WTC11 (cell line): ENCODE measurements around the gene WRAP73.

Source experiments
- ELF4 ChIP-seq: sonication (generic); formaldehyde crosslinking; IDR thresholded peaks from 2 replicates; pipeline ENCODE4 v1.8.1; 2022; ENCODE audit warnings: low read depth, mild to moderate bottlenecking, moderate library complexity, missing genetic modification reagents
- MAX ChIP-seq: sonication (generic); formaldehyde crosslinking; IDR thresholded peaks from 2 replicates; pipeline ENCODE4 v1.8.0; 2022; ENCODE audit warnings: mild to moderate bottlenecking, missing genetic modification reagents
- ZNF121 ChIP-seq: sonication (generic); formaldehyde crosslinking; IDR thresholded peaks from 2 replicates; pipeline ENCODE4 v1.8.0; 2023; ENCODE audit warnings: missing genetic modification reagents
- ZNF263 ChIP-seq: sonication (generic); formaldehyde crosslinking; IDR thresholded peaks from 2 replicates; pipeline ENCODE4 v1.8.1; 2022; ENCODE audit warnings: low read depth, mild to moderate bottlenecking, moderate library complexity, missing genetic modification reagents
- TF ChIP-seq, protein P1 (sequence below): fragments of 200-600 bp; IDR thresholded peaks from 2 replicates; pipeline ENCODE4 v1.8.0; 2022; ENCODE audit warnings: antibody characterized with exemption
- TF ChIP-seq, protein P2 (sequence below): sonication (generic); formaldehyde crosslinking; conservative IDR thresholded peaks from 2 replicates; pipeline ENCODE4 v1.8.1; 2023; ENCODE audit warnings: mild to moderate bottlenecking, low read depth, missing genetic modification reagents, moderate library complexity
- TF ChIP-seq, protein P3 (sequence below): sonication (generic); formaldehyde crosslinking; conservative IDR thresholded peaks from 2 replicates; pipeline ENCODE4 v1.8.1; 2022; ENCODE audit warnings: mild to moderate bottlenecking, missing genetic modification reagents
- TF ChIP-seq, protein P4 (sequence below): sonication (generic); formaldehyde crosslinking; IDR thresholded peaks from 2 replicates; pipeline ENCODE4 v1.8.1; 2022; ENCODE audit warnings: mild to moderate bottlenecking, moderate library complexity, missing genetic modification reagents

- TF ChIP-seq ELF4 (CRISPR knock-in tag) (no peak), ZNF263 (CRISPR knock-in tag) (no peak), MAX (CRISPR knock-in tag) (no peak), ZNF121 (CRISPR knock-in tag) (no peak)
- TF ChIP-seq, protein P1, sequence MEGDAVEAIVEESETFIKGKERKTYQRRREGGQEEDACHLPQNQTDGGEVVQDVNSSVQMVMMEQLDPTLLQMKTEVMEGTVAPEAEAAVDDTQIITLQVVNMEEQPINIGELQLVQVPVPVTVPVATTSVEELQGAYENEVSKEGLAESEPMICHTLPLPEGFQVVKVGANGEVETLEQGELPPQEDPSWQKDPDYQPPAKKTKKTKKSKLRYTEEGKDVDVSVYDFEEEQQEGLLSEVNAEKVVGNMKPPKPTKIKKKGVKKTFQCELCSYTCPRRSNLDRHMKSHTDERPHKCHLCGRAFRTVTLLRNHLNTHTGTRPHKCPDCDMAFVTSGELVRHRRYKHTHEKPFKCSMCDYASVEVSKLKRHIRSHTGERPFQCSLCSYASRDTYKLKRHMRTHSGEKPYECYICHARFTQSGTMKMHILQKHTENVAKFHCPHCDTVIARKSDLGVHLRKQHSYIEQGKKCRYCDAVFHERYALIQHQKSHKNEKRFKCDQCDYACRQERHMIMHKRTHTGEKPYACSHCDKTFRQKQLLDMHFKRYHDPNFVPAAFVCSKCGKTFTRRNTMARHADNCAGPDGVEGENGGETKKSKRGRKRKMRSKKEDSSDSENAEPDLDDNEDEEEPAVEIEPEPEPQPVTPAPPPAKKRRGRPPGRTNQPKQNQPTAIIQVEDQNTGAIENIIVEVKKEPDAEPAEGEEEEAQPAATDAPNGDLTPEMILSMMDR, result no peak
- TF ChIP-seq, protein P2, sequence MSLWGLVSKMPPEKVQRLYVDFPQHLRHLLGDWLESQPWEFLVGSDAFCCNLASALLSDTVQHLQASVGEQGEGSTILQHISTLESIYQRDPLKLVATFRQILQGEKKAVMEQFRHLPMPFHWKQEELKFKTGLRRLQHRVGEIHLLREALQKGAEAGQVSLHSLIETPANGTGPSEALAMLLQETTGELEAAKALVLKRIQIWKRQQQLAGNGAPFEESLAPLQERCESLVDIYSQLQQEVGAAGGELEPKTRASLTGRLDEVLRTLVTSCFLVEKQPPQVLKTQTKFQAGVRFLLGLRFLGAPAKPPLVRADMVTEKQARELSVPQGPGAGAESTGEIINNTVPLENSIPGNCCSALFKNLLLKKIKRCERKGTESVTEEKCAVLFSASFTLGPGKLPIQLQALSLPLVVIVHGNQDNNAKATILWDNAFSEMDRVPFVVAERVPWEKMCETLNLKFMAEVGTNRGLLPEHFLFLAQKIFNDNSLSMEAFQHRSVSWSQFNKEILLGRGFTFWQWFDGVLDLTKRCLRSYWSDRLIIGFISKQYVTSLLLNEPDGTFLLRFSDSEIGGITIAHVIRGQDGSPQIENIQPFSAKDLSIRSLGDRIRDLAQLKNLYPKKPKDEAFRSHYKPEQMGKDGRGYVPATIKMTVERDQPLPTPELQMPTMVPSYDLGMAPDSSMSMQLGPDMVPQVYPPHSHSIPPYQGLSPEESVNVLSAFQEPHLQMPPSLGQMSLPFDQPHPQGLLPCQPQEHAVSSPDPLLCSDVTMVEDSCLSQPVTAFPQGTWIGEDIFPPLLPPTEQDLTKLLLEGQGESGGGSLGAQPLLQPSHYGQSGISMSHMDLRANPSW (CRISPR knock-in tag), result no peak
- TF ChIP-seq, protein P3, sequence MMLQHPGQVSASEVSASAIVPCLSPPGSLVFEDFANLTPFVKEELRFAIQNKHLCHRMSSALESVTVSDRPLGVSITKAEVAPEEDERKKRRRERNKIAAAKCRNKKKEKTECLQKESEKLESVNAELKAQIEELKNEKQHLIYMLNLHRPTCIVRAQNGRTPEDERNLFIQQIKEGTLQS (CRISPR knock-in tag), result no peak
- TF ChIP-seq, protein P4, sequence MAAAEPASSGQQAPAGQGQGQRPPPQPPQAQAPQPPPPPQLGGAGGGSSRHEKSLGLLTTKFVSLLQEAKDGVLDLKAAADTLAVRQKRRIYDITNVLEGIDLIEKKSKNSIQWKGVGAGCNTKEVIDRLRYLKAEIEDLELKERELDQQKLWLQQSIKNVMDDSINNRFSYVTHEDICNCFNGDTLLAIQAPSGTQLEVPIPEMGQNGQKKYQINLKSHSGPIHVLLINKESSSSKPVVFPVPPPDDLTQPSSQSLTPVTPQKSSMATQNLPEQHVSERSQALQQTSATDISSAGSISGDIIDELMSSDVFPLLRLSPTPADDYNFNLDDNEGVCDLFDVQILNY, result no peak
Measured at GRCh38 chr1:3683197-3683596, 33.3 kb upstream of the WRAP73 start.
